Mammary epithelial cell (primary cell): ENCODE results near the gene REXO1.

Experiments
- CTCF ChIP-seq, 2 donors: IDR thresholded peaks in 1 of 2; conservative IDR thresholded peaks in 1 of 2; 2 replicates each; pipeline ENCODE4 v1.5.1; 2011 to 2012; ENCODE audit warnings: inconsistent platforms in 2 of 2, low read length in 2 of 2, mild to moderate bottlenecking in 2 of 2, control low read depth in 1 of 2, low read depth in 1 of 2; ENCODE audit not compliant: insufficient read depth in 1 of 2; ENCODE audit errors: extremely low read depth in 1 of 2
- EZH2 ChIP-seq: IDR thresholded peaks from 2 replicates; pipeline ENCODE4 v1.6.1; 2012; ENCODE audit warnings: low read length, inconsistent platforms, borderline replicate concordance

GRCh38 chr19:1807695-1808394, 40.4 kb downstream of the REXO1 start:
- TF ChIP-seq CTCF (conservative IDR thresholded peaks at IDR 0.05 in 1 of 2, IDR thresholded peaks at IDR 0.05 in 1 of 2; ENCODE audit: extremely low read depth in 1 of 2, insufficient read depth in 1 of 2, low read depth in 1 of 2, low read length in 2 of 2) (no peak), EZH2 (no peak)
